ENCODE data around the gene HOXD9. TPM values are rescaled to one million over a fixed set of nuclear protein-coding genes. Genes with fewer than 3 reads are reported as not detected.

The HOXD9 gene
- polyA plus RNA-seq, 1 experiment = not detected

DNA sequence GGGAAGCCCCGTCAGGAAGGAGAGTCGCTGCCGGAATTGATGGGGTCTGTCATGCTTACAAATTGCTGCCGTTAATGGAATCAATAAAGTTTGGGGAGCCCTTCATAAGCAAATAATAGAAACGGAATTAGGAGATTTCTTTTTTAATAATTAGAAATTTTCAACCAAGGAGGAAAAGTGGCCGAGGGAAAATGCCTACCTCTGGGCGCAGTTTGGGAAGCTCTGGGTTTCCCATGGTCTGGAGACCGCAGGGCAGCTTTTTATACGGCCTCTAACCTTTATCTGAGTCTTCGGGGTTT is 40.0 kb upstream of the HOXD9 start:
- H3K27ac ChIP-seq (ENCODE audit: low read depth, low read length) = no peak overlapping the region
- CTCF ChIA-PET = interaction anchor here (0.7 kb wide), 1 partner anchor 30 kb away, joined by 3 read pairs; no protein-coding TSS in a partner anchor
- H3K9me3 ChIP-seq (ENCODE audit: control insufficient read depth, insufficient read depth, low read length) = peaks cover 31% of the 10 kb centered on the region
- H3K4me3 ChIP-seq (ENCODE audit: low read depth, low read length) = no peak overlapping the region
- H3K27me3 ChIP-seq (ENCODE audit: control insufficient read depth, insufficient read depth, low read length) = peaks cover 91% of the 10 kb centered on the region
- POLR2A ChIA-PET = no interaction called here
- TF ChIP-seq, protein P1, sequence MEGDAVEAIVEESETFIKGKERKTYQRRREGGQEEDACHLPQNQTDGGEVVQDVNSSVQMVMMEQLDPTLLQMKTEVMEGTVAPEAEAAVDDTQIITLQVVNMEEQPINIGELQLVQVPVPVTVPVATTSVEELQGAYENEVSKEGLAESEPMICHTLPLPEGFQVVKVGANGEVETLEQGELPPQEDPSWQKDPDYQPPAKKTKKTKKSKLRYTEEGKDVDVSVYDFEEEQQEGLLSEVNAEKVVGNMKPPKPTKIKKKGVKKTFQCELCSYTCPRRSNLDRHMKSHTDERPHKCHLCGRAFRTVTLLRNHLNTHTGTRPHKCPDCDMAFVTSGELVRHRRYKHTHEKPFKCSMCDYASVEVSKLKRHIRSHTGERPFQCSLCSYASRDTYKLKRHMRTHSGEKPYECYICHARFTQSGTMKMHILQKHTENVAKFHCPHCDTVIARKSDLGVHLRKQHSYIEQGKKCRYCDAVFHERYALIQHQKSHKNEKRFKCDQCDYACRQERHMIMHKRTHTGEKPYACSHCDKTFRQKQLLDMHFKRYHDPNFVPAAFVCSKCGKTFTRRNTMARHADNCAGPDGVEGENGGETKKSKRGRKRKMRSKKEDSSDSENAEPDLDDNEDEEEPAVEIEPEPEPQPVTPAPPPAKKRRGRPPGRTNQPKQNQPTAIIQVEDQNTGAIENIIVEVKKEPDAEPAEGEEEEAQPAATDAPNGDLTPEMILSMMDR (IDR thresholded peaks at IDR 0.05; ENCODE audit: low read depth, low read length) = no peak
- no peak for DNase-seq (ENCODE audit: low read depth, low spot score)

DNA sequence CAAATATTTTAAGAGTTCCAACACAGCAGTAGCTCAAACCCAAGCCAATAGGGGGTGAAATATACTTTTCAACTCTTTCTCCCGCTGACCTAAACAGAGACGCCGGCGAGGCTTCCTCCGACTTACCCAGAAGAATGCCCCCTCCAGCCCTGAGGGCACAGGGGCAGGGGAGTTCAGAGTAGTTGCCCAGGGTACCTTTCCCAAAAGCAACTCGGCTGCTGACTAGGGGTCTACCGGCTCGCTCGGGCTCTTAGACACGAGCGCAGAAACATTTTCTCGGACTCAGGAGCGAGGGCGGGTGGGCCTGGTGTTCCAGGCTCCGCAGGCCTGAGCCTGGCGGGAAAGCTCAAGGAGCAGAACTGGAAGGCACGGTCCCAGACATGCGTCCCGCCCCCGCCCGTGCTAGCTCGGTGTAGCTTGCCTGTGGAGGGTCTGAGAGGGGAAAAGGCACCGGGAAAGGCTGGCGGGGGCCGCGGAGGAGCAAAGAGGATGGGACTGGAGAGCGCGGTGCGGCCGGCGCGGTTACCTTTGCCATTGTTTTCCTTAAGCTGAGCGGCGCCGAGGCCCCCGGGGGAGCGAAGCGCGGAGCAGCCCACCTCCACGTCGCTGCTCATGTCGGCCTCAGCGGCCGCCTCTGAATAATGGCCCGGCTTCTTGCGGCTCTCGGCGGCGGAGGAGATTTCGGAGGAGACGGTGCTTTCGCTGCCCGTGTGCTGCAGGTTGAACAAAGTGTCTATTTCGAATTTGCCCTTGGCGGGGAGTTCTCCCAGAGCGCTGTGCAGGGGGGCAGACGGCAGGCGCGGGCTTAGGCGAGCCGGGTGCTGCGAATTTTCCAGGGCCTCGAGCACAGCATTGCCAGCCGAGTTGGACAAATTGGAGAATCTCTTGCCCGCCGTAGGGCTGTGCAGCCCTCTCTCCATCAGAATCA is 39.4 kb upstream of the HOXD9 start:
- Histone ChIP-seq H3K4me3 (ENCODE audit: low read depth, low read length) (no peak overlapping the region), H3K9me3 (ENCODE audit: control insufficient read depth, insufficient read depth, low read length) (peaks cover 35% of the 10 kb centered on the region), H3K27me3 (ENCODE audit: control insufficient read depth, insufficient read depth, low read length) (peaks cover 95% of the 10 kb centered on the region), H3K27ac (ENCODE audit: low read depth, low read length) (no peak overlapping the region)
- ChIA-PET CTCF (interaction anchor here (0.7 kb wide), 1 partner anchor 30 kb away, joined by 3 read pairs; no protein-coding TSS in a partner anchor), POLR2A (no interaction called here)
- TF ChIP-seq, protein P1 (IDR thresholded peaks at IDR 0.05; ENCODE audit: low read depth, low read length) = no peak
- no peak for DNase-seq (ENCODE audit: low read depth, low spot score)

DNA sequence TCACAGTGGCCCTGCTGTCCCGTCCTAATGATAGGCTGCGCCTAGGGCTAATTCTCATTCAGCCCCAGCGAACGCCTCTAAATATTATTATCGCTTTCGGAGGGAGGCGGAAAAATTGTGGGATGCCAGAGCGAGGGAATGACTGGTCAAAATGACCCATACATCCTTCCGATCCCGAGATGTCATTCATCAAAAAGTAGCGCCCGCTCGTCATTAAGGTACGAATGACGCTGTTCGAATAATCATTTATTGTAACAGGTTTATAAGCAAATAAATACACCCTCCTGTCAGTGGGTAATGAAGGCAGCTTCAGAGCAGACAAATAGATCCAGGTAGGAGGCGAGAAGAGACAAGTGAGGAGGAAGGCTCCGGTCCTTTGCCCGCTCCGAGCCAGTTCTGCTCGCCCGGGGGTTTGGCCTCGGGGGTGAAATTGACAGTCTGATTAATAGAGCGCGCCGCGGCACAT is 38.7 kb upstream of the HOXD9 start, which contains the start of gene EVX2:
EVX2 (minus strand) TSS at position 167 of the 466 bp plus-strand sequence. CDS start 186 bp downstream, outside the sequence.
- Histone ChIP-seq H3K27ac (ENCODE audit: low read depth, low read length) (no peak within 1 kb of the TSS), H3K9me3 (ENCODE audit: control insufficient read depth, insufficient read depth, low read length) (peaks cover 35% of the 10 kb centered on the region), H3K27me3 (ENCODE audit: control insufficient read depth, insufficient read depth, low read length) (peaks cover 95% of the 10 kb centered on the region), H3K4me3 (ENCODE audit: low read depth, low read length) (no peak within 1 kb of the TSS)
- ChIA-PET CTCF (interaction anchor here (0.6 kb wide), 1 partner anchor 398 kb away, joined by 3 read pairs; no protein-coding TSS in a partner anchor), POLR2A (no interaction called here)
- no peak for DNase-seq (ENCODE audit: low read depth, low spot score)
- TF ChIP-seq, protein P1 (IDR thresholded peaks at IDR 0.05; ENCODE audit: low read depth, low read length) = no peak

DNA sequence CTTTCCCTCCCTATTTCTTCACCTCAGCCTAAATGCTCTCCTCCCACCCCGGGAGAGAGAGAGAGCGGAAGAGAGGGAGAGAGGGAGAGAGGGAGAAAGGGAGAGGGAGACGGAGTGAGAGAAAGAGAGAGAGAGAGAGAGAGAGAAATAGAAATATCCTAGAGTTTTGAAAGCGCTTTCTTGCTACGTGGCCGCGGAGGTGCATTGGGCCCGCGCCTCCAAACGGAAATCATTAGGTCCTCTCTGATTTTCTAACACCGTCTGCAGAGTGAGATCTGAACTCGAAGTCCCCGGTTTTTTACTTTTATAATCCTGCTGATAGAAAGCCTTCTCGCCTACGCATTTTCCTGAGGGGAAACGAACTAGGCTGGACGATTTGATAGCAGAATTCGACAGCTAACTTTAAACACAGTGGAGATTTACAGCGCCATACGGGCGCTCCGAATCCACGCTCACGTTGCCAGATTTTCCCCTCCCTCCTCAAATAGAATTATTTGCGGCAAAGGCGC is 37.9 kb upstream of the HOXD9 start:
- TF ChIP-seq, protein P1 (IDR thresholded peaks at IDR 0.05; ENCODE audit: low read depth, low read length) = no peak
- CTCF ChIA-PET = interaction anchor here (0.6 to 2.1 kb wide), 4 partner anchors 10 to 400 kb away, joined by 3 to 28 read pairs (median 6); no protein-coding TSS in a partner anchor
- no peak for DNase-seq (ENCODE audit: low read depth, low spot score)
- Histone ChIP-seq H3K27me3 (ENCODE audit: control insufficient read depth, insufficient read depth, low read length) (peaks cover 88% of the 10 kb centered on the region), H3K9me3 (ENCODE audit: control insufficient read depth, insufficient read depth, low read length) (peaks cover 35% of the 10 kb centered on the region), H3K27ac (ENCODE audit: low read depth, low read length) (no peak overlapping the region), H3K4me3 (ENCODE audit: low read depth, low read length) (no peak overlapping the region)
- POLR2A ChIA-PET = no interaction called here

Measured in AG04450 (cell line).